Endothelial cell of umbilical vein (primary cell): ENCODE results near the gene GLRX.

ENCODE experiments used
- EZH2 ChIP-seq: IDR thresholded peaks from 2 replicates; pipeline ENCODE4 v1.6.1; 2012; ENCODE audit warnings: borderline replicate concordance, low read depth, mild to moderate bottlenecking, moderate library complexity, low read length, inconsistent platforms; ENCODE audit not compliant: severe bottlenecking
- JUN ChIP-seq: IDR thresholded peaks from 2 replicates; pipeline ENCODE4 v1.6.1; 2011; ENCODE audit warnings: borderline replicate concordance, low read depth; ENCODE audit not compliant: insufficient read length, insufficient read depth
- POLR2A ChIP-seq: IDR thresholded peaks from 2 replicates; pipeline ENCODE4 v1.6.1; 2012; ENCODE audit warnings: low read depth, mild to moderate bottlenecking, control low read depth, low read length
- POLR2AphosphoS5 ChIP-seq: IDR thresholded peaks from 2 replicates; pipeline ENCODE4 v1.6.1; 2012; ENCODE audit warnings: low read depth, mild to moderate bottlenecking, control low read depth, low read length, moderate library complexity; ENCODE audit not compliant: insufficient read depth
- TF ChIP-seq, protein P1 (sequence below), 2 donors: IDR thresholded peaks; 1 replicate in 1 of 2; 2 replicates in 1 of 2; pipeline ENCODE4 v1.5.1; 2011; ENCODE audit warnings: low read length in 2 of 2, mild to moderate bottlenecking in 2 of 2, moderate library complexity in 2 of 2, control low read depth in 1 of 2, inconsistent platforms in 1 of 2, low read depth in 1 of 2; ENCODE audit not compliant: insufficient read depth in 1 of 2; ENCODE audit errors: extremely low read depth in 1 of 2

DNA sequence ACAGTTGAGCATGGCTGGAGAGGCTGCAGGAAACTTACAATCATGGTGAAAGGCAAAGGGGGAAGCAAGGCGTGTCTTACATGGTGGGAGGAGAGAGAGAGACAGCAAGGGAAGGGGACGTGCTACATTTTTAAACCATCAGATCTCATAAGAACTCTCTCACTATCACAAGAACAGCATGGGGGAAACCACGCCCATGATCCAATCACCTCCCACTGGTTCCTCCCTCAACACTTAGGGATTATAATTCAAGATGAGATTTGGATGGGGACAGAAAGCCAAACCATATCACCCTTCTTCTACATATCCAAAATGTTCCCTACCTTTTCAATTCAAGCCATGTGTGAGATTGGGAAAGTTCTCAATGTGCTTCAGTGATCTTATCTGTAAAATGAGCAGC is 22.9 kb upstream of the GLRX start:
- TF ChIP-seq, protein P1, sequence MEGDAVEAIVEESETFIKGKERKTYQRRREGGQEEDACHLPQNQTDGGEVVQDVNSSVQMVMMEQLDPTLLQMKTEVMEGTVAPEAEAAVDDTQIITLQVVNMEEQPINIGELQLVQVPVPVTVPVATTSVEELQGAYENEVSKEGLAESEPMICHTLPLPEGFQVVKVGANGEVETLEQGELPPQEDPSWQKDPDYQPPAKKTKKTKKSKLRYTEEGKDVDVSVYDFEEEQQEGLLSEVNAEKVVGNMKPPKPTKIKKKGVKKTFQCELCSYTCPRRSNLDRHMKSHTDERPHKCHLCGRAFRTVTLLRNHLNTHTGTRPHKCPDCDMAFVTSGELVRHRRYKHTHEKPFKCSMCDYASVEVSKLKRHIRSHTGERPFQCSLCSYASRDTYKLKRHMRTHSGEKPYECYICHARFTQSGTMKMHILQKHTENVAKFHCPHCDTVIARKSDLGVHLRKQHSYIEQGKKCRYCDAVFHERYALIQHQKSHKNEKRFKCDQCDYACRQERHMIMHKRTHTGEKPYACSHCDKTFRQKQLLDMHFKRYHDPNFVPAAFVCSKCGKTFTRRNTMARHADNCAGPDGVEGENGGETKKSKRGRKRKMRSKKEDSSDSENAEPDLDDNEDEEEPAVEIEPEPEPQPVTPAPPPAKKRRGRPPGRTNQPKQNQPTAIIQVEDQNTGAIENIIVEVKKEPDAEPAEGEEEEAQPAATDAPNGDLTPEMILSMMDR (IDR thresholded peaks at IDR 0.05; ENCODE audit: extremely low read depth in 1 of 2, insufficient read depth in 1 of 2, low read depth in 1 of 2, low read length in 2 of 2) = no peak
- TF ChIP-seq POLR2A (no peak), POLR2AphosphoS5 (no peak), EZH2 (no peak), JUN (no peak)
